ENCODE measurements around the gene VWA5B1.

DNA sequence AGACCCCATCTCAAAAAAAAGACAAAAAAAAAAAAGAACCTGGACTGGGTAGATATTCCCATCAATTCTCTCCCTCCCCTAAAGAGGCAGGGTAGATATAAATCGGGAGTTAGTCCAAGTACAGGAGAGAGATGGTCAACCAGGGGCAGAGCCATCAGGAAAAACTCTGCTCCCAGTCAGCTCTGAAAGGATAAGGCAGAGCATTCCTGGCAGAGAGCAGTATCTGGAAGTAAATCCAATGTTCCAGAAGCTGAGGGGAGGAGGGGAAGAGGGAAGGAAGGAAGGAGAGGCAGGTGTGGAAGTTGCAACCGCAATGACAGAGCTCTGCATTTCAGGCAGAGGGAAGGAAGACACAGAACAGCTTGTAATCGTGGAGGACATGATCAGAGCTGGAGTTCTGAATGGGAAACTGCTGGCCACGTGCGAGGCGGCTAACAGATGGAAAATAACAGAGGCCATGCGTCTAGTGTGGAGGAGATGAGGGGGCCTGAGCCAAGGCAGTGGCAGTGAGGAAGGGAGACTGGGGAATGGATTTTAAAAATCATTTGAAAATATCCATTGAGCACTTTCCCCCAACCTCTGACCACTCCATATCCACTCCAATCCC, 15.3 kb upstream of the VWA5B1 start:
- TF ChIP-seq, protein P1, sequence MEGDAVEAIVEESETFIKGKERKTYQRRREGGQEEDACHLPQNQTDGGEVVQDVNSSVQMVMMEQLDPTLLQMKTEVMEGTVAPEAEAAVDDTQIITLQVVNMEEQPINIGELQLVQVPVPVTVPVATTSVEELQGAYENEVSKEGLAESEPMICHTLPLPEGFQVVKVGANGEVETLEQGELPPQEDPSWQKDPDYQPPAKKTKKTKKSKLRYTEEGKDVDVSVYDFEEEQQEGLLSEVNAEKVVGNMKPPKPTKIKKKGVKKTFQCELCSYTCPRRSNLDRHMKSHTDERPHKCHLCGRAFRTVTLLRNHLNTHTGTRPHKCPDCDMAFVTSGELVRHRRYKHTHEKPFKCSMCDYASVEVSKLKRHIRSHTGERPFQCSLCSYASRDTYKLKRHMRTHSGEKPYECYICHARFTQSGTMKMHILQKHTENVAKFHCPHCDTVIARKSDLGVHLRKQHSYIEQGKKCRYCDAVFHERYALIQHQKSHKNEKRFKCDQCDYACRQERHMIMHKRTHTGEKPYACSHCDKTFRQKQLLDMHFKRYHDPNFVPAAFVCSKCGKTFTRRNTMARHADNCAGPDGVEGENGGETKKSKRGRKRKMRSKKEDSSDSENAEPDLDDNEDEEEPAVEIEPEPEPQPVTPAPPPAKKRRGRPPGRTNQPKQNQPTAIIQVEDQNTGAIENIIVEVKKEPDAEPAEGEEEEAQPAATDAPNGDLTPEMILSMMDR (conservative IDR thresholded peaks at IDR 0.05; ENCODE audit: low read depth in 2 of 2): no peak
- TF ChIP-seq EZH2 (IDR thresholded peaks at IDR 0.05; ENCODE audit: low read depth, unreplicated experiment) (no peak), POLR2AphosphoS5 (IDR thresholded peaks at IDR 0.05; ENCODE audit: low read depth) (no peak), JUNB (IDR thresholded peaks at IDR 0.05; ENCODE audit: unreplicated experiment) (no peak), EZH2phosphoT487 (IDR thresholded peaks at IDR 0.05; ENCODE audit: unreplicated experiment) (no peak), REST (IDR thresholded peaks at IDR 0.05; ENCODE audit: unreplicated experiment) (no peak), ETS1 (IDR thresholded peaks at IDR 0.05) (no peak), CREB1 (CRISPR knock-in tag; IDR thresholded peaks at IDR 0.05; ENCODE audit: low read depth) (no peak), STAT1 (IDR thresholded peaks at IDR 0.05; ENCODE audit: unreplicated experiment) (no peak)

Measured in GM23338 (cell line).